Stimulated activated CD4-positive, alpha-beta T cell treated with anti-CD3 and anti-CD28 coated beads, Interleukin-2, amount 100 ng/mL, for 4 hours (primary cell): ENCODE results near the gene SREK1.

Experiments
- DNase-seq: peaks from one replicate; pipeline ENCODE4 v3.0.0-alpha.2; 2020; ENCODE audit warnings: low read depth

The SREK1 gene

GRCh38 chr5:66164044-66164790, 20.1 kb downstream of the SREK1 start:
- DNase-seq, result no peak

DNA sequence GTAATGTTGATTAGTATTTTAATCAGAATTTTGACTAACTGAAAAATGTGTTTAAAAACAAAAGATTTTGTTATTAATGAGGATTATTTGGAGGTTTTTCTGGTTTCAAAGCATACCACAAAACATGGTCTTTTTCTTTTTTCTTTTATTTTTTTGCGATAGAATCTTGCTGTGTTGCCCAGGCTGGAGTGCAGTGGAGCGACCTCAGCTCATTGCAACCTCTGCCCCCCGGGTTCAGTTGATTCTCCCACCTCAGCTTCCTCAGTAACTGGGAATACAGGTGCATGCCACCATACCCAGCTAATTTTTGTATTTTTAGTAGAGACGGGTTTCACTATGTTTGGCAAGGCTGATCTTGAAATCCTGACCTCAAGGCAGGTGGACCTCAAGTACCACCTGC, 24.1 kb downstream of the SREK1 start:
- no peak for DNase-seq

GRCh38 chr5:66169534-66169933, 25.4 kb downstream of the SREK1 start:
- no peak for DNase-seq

GRCh38 chr5:66170195-66170919, 26.3 kb downstream of the SREK1 start:
- no peak for DNase-seq

- peak; percentile 40 for DNase-seq
Observed at GRCh38 chr5:66171349-66172344, 27.5 kb downstream of the SREK1 start.

DNA sequence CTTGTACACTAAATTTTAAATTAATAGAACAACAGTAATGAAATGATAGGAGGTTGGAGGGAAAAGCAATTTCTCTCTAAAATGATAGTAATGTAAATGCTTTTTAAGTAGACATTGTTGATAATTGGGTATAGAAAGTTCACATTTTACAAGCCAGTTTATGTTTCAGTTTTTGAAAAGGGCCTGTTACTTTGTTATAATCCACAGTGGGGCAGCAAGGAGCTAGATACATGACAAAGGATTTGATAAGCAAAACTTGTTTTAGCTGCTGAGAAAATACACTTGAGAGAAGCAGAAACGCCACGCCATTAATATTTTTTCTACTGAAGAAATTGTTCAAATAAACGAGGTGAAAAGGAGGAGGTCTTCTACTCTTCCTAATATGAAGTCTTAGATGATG, 30.2 kb downstream of the SREK1 start:
- DNase-seq, result no peak

DNA sequence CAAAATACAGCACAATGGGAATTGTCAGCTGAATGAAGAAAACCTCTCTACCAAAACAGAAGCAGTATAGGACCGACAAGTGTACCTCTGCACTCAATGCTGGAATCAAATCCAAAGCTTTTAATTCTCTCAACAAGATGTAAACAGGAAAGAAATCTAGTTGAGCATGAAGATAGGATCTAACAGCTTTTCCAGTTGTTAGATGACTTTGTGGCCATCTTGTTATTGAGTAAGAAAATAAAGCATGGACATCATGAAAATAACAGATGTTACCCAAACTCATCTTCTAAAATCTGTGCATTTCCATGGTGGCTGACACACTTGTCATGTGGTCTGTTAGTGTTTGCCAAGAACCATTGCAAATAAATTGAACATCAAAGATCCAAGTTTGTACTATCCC, 34.7 kb downstream of the SREK1 start:
- no peak for DNase-seq

- DNase-seq, result no peak
Observed at GRCh38 chr5:66179297-66180051, 35.4 kb downstream of the SREK1 start.

- no peak for DNase-seq
Observed at GRCh38 chr5:66180282-66181155, 36.4 kb downstream of the SREK1 start.

GRCh38 chr5:66186108-66186507, 42.0 kb downstream of the SREK1 start:
- no peak for DNase-seq

- DNase-seq, result no peak
Observed at GRCh38 chr5:66193419-66193818, 49.3 kb downstream of the SREK1 start.

DNA sequence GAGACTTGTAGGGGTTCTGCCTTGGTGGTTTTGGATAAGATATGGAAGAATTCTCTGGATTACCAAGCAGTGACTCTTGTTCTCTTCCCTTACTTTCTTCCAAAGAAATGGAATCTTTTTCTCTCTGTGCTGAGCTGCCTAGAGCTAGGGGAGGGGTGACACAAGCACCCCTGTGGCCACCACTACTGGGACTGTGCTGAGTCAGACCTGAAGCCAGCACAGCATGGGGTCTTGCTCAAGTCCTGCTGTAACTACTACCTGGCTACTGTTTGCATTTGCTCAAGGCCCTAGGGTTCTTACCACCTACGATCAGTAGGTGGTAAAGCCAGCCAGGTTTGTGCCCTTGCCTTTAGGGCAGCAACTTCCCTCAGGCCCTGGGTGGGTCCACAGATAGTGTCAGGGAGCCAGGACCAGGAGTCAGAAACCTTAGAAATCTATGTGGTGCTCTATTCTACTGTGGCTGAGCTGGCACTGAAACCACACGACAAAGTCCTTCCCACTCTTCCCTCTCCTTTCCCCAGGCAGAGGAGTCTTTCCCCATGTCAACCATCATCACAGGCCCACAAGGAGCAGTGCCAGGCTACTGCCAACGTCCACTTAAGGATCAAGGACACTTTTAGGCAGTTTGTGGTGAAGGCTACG, 53.8 kb downstream of the SREK1 start:
- DNase-seq, result no peak

DNA sequence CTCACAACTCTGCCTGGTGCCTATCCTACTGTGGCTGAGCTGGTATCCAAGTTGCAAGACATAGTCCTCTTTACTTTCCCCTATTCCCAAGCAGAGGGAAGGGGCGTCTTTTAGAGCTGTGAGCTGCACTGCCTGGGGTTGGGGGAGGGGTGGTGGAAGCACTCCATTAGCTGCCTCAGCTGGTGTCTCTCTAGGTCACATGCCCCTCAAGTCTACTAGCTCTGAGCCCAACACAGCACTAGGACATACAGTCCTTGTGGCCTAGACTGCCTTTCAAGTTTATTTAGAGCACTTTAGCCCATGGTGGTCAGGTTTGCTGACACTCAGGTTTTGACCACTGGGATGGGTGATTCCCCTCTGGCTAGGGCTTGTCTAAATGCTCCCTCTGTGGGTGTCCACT, 54.7 kb downstream of the SREK1 start:
- no peak for DNase-seq

DNA sequence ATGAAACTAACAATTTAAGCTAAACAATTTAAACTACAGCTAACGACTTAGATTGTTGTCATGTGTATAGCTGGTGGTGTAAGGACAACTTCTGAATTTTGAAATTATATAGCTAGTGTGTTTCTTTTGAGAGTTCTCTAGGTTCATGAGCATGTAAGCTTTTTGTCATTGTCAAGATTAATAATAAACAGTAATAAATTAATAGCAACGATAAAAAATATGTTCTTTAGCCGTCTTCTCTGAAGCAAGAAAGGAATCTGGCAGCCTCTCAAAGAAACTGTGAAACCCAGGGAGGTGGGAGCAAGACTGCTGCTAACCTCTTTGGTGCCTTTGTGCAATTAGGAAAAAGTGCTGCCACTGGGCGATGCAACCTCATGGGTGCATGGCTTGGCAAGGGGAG, 59.4 kb downstream of the SREK1 start:
- no peak for DNase-seq

DNA sequence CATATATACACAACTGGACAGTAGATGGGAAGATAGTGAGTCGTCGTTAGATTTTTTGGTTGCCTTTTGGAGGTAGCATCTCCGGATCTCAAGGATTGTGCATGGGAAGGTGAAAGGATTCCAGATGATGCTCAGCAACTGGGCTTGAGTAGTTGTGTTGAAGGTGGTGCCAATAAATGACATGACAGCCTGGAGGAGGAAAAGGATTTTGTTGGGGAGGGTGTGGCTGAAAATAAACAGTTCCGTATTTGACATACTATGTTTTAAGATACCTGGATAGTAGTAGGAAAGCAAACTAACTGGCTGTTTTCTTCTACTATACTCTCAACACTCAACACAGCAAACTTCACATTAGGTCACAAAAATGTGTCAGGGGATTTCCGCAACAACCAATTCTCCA, 62.4 kb downstream of the SREK1 start:
- no peak for DNase-seq

DNA sequence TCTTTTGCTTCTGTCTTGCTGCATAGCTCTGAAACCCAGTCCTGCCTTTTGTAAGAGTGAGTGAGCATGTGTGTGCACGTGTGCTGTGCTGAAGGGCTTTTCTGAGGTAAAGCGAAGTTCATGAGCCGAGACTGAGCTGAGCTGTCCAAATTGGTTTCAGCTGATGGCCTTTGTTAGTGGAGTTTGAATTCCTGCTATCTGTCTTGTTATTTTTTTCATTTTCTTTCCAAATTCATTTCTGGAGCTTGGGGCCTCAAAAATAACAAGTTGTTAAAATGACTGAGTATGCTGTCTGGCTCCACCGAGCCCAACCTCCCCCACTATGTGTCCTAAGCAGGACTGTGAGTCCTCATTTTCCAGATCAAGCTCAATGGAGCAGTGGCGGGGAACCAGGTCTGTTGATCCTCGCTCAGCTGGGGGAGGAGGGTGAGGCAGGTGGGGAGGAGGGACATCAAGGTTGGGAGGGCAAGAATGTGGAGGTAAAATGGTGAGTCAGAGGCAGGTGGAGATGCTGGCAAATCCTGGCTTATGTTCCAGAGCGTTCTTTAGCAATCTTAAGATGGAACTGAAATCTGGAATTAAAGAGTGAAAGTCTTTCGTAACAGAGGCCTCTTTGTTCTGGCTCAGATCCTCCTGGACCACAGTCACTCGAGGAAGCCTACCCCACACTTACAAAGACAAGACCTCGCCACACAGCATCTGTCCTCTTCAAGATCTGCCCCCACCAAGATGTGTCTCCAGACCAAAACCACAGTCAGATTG, 63.9 kb downstream of the SREK1 start:
- DNase-seq, result no peak

GRCh38 chr5:66209350-66209749, 65.2 kb downstream of the SREK1 start:
- no peak for DNase-seq

DNA sequence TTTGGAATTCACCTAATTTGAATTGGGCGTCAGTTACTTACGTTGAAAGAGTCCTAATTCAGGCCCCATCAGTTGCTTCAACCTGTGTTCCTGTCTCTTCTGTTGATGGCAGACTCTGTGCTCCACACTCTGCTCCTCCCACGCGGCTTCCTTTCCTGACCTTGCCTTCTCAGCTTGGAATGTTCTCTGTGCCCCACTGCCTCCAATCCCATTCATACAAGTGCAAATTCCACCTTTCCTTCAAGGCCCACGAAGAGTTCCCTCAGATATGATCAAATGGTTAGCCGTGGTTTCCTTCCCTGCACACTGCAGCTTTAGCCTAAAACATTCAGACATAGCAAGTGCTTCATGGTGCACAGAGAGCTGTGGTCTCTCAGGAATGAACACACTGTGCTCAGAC, 65.7 kb downstream of the SREK1 start:
- no peak for DNase-seq

GRCh38 chr5:66213533-66213932, 69.4 kb downstream of the SREK1 start:
- no peak for DNase-seq

DNA sequence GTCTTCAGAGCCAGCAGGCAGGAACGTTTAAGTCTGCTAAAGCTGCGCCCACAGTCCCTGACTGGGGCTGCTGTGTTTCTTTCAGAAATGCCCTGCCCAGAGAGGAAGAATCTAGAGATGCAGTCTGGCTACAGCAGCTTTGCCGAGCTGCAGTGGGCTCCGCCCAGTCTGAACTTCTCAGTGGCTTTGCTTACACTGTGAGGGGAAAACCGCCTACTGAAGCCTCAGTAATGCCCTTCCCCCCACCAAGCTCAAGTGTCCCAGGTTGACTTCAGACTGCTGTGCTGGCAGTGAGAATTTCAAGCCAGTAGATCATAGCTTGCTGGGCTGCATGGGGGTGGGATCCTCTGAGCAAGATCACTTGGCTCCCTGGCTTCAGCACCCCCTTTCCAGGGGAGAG, 78.4 kb downstream of the SREK1 start:
- DNase-seq, result no peak
